Measurements from ENCODE around the gene GRIA1.

GRIA1 gene

GRCh38 chr5:153542536-153542935, 52.1 kb downstream of the GRIA1 start:
- no peak for DNase-seq (ENCODE audit: low spot score)
- TF ChIP-seq CTCF (IDR thresholded peaks at IDR 0.05; ENCODE audit: extremely low read depth, missing control alignments), result no peak

- no peak for TF ChIP-seq CTCF (IDR thresholded peaks at IDR 0.05; ENCODE audit: extremely low read depth, missing control alignments)
- no peak for DNase-seq (ENCODE audit: low spot score)
These were observed 52.8 kb downstream of the GRIA1 start for GRCh38 chr5:153543288-153543687.

GRCh38 chr5:153543959-153544470, 53.5 kb downstream of the GRIA1 start:
- no peak for DNase-seq (ENCODE audit: low spot score)

GRCh38 chr5:153544706-153545105, 54.2 kb downstream of the GRIA1 start:
- TF ChIP-seq CTCF (IDR thresholded peaks at IDR 0.05; ENCODE audit: extremely low read depth, missing control alignments), result no peak

More at GRCh38 chr5:153543959-153544470, 53.5 kb downstream of the GRIA1 start:
- no peak for TF ChIP-seq CTCF (IDR thresholded peaks at IDR 0.05; ENCODE audit: extremely low read depth, missing control alignments)

GRCh38 chr5:153546566-153546965, 56.1 kb downstream of the GRIA1 start:
- no peak for TF ChIP-seq CTCF (IDR thresholded peaks at IDR 0.05; ENCODE audit: extremely low read depth, missing control alignments)
- DNase-seq (ENCODE audit: low spot score), result no peak

More at GRCh38 chr5:153544706-153545105, 54.2 kb downstream of the GRIA1 start:
- DNase-seq (ENCODE audit: low spot score), result no peak

GRCh38 chr5:153551537-153552079, 61.1 kb downstream of the GRIA1 start:
- no peak for DNase-seq (ENCODE audit: low spot score)
- TF ChIP-seq CTCF (IDR thresholded peaks at IDR 0.05; ENCODE audit: extremely low read depth, missing control alignments), result no peak

GRCh38 chr5:153552886-153553285, 62.4 kb downstream of the GRIA1 start:
- no peak for DNase-seq (ENCODE audit: low spot score)
- no peak for TF ChIP-seq CTCF (IDR thresholded peaks at IDR 0.05; ENCODE audit: extremely low read depth, missing control alignments)
